ENCODE data around the gene BABAM1.

The BABAM1 gene

DNA sequence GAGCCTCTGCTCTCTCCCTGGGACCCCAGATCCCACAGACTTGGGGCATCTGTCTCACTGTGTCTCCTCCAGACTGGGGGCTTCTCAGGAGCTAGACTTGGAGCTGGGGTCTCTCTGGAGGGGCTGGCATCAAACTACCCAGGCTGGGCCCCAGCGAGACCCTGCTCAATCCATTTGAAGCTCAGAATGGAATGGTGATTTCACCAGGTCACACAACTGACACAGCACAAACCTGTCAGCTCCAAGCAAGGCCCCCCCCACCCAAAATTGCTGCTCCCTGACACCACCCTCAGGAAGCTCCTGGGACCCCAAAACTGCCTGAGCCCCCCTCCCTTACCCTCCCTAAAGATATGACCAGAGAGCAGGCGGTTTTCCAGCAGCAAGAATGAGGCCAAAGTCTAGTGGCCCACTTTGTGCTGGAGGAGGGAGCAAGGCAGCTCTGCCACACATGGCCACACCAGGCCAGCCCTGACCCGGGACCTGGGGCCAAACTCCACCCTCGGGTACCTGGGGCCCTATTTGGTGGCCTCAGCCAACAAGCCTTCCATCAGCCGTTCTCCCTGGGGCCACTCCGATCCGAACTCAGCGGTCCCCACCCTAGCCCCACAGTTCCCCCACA, 23.9 kb upstream of the BABAM1 start:
- peak in 1 of 56 donors; percentile 17 for DNase-seq

DNA sequence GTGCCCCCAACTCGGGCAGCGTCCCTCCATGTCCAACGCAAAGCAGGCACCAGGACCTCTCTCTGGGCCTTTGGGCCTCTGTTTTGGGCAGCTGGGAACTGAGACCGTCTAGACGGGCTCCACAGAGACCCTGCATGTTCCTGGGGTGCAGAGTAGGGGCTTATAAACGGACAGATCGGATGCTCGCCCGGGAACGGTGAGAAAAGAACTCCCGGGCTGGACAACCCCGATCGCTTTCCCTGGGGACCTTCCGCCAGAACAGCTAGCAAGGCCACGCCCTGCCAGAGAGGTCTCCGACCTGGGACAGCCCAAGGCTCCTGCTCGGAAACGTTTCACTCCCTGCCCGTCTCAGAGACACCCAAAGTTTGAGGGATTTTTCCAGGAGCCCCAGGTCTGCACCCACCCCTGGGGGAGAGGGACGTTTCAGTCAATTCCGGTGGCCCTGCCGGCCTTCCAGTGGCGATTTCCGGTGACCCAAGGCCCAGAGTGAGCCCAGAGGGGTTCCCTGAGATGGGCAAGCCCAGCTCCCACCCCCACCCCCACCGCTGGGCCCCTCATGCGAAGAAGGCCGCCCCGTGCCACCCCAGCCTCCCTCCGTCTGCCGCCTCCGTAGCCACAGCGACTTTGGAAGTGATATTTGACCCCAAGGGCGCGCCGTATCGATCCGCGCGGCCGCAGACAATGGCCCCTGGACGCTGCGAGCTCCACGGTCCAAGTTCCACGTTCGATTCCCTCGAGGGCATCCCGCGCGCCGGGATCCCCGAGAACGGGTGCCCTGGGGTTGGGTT, 23.2 kb upstream of the BABAM1 start:
- DNase-seq = peak in 10 of 56 donors; percentile 6 to 49 (median 16)

DNA sequence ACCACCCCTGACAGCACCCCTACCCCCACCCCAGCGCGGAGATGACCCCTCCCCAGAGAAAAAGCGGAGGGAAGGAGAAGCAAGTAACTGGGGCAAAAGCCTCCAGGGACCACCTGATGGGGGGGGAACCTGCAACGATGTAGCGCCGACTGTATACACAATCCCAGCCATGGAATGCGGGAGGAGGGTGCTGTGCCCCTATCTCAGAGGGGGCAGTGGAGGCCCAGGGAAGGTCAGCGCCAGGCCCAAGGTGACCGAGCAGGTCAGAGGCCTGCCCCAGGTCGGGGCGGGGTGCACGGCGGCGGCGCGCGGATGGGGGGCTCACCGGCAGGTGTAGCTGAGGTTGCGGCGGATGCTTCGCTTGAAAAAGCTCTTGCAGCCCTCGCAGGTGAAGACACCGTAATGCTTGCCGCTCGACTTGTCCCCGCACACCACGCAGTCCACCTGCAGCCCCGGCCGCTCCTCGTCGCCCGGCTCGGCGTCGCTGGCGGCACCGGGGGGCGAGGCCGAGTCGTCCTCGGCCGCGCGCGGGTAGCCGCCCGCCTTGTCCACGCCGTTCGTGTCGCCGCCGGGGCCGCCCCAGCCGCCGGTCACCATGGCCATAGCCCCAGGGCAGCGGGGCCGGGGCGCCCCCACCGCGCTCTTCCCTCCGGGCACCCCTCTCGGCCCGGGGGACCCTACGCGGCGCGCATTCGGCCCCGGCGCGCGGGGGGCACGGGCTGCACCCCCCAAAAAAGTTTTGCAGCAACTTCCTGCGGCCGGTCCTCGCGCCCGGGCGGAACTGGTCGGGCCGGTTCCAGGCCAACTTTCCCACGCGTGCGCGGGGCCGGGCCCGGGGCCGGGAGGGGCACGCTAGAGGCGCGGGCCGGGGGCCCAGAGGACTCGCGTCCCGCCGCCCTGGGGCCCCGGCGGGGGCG, 22.4 kb upstream of the BABAM1 start:
- DNase-seq = peak in 5 of 56 donors; percentile 6 to 49 (median 11)

DNA sequence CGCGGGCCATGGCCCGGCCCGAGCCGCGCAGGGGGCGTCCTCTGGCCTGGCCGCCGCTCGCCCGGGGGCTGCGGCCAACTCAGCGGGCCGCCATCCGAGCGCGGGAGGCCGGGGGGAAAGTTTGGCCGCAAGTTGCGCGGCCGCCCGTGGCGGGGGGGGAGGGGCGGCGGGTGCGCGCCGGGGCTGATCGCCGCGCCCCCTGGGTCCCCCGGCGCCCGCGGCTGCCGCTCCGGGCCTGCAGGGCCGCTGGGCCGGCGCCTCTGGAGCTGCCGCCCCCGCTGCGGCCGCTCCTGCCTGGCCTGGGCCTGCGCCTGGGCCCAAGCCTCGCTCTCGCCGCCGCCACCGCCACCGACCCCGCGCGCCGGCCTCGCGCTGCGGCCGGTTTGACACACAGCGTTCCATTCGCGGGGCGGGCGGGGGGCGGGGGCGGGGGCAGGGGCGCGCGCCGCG, 21.7 kb upstream of the BABAM1 start, which contains the start of gene NR2F6:
Gene NR2F6 (minus strand): TSS at position 385 of the 450 bp plus-strand sequence. CDS start 699 bp downstream, outside the sequence.
- peak in 1 of 56 donors; percentile 60 for DNase-seq

DNA sequence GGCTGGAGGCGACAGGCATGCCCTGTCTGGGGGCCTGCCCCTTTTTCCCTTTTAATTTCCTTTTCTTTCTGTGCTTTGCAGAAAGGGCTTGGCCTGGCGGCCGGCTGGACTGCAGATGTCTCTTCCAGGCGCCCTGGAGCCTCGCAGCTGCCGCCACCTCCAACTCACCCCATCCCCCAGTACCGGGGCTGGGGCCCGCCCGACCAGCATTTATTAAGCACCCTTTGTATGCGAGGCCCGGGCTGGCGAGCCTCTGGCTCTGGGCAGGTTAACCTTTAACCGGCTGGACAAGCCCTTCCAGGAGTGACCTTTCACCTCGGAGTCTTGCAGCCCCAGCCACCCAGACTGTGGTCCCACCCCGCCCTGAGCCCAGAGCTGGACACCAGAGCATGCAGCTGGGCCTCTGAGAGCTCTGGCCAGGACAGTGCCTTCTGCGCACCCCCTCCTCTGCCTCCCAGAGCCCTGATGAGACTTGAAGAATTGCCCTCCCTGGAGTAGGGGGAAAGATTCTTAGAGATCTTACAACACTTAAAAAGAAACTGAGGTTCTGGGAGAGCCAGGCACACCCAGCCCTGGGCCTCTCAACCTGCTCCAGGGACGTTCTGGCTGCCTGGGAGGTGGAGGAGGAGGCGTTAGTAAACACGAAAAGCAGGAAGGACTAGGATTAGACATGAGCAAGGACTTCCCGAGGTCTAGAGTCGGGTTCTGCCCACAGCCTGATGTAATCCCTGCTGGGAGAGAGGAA, 20.4 kb upstream of the BABAM1 start:
- DNase-seq = peak in 4 of 56 donors; percentile 32 to 52 (median 42)

DNA sequence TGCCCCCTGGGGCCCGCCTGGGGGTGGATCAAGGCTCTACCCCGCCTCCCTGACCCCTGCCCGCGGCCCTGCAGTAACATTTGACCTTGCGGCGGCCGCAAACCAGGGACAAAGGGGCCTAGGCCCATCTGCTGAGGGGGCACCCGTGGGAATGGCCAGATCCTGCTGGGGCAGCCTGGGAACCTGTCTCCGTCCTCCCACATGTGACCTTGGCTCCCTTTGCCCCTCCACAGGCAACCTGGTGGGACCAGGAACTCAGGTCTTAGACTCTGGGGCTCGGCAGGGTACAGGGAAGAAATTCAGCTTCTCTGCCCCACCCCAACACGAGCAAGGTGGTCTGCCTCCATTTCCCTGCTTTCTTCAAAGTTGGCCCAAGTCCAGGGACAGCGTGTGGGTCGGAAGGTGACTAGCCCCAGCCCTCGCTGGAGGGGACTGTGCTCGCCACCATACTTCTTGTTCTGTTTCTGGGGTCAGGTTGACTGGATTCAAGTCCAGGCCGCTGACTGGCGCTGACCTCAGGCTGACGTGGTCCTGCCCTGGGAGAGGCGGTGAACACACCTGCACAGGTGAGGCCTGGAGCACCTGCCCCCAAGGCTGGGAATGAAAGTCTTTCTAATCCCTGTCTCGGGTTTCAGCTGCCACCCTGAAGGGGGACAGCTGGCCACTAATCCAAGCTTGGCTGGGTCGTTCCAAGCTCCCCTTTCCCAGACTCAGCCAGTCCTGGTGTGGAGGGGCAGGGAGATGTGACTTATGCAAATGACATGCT, 19.0 kb upstream of the BABAM1 start:
- no peak for DNase-seq

DNA sequence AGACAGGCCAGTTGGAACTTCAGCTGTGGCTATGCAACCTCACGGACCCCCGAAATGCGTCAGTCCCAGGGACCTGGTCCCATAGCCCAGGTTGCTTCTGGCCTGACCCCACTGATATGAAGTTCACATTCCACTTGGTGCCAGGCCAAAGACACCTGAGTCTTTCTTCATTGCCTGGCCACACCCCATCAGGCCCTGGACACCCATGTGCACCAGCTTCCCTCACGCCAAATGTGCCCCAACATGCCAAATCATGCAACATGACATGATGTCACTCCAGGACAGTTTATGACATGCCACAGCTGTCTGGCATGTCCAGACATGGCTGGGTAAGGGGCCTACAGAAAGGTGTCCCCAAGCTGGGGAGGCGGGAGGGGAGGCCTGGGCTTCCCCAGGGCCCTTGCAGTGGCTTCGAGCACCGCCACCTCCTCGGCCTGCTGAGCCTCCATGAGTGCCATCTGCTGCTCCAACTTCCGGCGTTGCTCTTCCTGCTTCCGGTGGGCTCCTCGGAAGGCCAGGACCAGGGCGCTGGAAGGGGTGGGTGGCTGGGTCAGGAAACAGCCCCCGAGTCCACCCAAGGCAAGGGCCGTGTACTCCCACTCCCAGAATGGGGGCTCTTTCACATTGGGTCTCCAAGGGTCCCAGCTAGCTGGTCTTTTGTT, 17.2 kb upstream of the BABAM1 start:
- DNase-seq = no peak

DNA sequence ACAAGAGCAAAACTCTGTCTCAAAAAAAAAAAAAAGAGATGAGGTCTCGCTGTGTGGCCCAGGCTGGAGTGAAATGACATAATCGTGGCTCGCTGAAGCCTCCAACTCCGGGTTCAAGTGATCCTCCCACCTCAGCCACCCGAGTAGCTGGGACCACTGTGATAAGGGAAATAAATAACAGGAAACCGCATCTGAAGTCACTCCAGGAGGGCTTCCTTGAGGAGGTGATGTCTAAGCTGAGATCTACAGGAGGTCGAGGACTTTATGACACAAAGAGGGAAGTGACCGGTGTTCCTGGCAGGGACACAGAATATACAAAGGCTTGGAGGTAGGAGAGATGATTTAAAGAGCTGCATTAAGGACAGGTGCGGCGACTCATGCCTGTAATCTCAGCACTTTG, 12.6 kb upstream of the BABAM1 start:
- no peak for DNase-seq

DNA sequence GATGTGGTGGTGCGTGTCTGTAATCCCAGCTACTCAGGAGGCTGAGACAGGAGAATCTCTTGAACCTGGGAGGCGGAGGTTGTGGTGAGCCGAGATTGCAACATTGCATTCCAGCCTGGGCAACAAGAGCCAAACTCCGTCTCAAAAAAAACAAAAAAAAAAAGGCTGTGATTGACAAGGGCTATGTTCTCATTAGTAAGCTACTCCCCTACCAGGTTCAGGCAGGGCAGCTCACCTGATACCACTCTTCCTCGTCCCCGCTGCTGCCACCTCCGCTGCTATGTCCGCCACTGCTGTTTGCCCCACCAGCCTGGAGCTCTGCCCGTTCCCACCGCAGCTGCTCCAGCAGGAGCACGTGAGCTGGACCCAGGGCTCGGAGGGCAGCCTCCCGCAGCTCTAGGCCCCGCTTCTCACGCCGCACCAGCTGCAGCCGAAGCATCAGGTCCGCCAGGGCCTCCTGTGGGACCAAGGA, 12.1 kb upstream of the BABAM1 start:
- no peak for DNase-seq

DNA sequence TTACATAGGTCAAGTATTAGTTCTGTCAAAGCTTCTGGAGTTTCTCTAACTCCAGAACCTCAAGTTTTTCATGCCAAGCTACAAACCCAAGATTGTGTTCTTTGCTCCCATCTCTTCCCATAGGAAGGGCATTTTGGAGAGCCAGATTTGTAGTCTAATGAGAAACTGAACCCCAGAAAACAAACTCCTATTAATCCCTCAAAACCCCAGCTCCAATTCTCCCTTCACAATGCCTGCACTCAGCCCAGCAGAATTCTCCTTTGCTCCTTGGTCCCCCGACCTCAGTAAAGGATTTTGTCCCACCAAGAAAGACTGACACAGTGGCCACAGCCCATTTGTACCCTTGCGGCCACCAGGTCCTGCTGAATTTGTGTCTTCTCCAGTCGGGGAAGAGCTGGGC, 11.1 kb upstream of the BABAM1 start:
- DNase-seq = no peak

DNA sequence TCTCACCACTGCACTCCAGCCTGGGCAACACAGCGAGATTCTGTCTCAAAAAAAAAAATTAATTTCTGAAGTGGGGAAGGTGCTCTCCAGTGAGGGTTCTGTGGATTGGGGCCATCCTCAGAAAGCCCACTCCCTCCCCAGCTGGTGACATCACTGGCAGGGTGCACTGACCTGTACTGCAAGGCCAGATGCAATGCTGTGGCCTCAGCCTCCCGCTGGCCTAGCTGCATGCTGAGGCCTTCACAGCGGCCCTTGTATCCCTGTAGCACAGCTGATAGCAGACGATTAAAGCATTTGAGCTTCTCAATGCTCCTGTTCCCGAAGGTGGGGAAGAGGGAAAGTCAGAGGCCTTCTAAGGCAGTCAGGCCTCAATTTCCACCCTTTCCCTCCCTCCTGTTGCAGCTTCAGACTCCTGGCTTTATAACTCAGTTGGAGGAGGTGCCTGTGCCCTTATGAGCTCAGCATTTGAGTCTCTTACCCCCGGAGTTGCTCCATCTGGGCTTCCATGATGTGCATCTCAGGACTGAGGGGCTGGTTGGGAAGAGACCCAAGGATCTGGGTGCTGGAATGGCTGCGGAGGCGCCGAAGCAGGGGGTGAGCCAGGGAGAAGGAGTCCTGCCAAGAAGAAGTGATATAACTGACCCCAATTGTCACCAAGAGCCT, 8.0 kb upstream of the BABAM1 start:
- no peak for DNase-seq

DNA sequence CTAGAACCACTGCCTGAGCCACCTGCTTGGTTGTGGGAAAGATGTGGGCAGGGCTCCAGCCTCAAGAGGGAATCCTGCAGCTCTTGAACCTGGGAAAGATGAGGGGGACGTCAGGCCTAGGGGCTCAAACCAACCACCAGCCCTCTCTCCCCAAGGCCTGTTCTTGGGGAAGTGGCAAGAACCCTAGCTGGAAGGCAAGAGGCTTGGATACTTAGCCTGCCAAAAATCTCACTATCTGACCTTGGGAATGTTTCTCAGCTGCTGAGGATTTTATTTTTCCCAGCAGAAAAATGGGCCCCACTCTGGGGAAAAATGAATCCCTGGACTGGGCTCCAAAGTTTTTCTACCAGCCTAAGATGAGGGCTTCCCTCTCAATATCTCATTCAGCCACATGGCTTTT, 7.3 kb upstream of the BABAM1 start:
- no peak for DNase-seq

DNA sequence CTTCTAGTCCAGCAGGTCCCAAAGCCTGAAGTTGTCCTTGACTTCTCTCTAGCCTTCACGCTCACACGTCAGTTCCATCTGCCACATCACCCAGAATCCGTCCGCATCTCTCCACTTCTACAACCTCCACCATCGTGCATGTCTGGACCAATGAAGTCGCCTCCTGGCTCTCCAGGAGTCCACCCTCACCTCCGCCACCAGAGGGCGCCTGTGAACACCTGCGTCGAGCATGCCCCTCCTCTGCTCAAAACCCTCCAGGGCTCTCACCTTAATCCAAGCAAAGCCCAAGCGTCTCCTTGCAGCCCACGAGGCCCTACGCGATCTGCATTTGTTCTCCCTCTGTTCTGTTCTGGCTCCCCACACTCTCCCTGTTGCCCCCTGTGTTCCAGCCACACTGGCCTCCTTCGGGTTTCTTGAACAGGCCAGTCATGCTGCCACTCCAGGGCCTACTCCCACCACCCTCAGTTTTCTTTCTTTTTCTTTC, 6.4 kb upstream of the BABAM1 start:
- DNase-seq = peak in 30 of 56 donors; percentile 3 to 70 (median 34)

DNA sequence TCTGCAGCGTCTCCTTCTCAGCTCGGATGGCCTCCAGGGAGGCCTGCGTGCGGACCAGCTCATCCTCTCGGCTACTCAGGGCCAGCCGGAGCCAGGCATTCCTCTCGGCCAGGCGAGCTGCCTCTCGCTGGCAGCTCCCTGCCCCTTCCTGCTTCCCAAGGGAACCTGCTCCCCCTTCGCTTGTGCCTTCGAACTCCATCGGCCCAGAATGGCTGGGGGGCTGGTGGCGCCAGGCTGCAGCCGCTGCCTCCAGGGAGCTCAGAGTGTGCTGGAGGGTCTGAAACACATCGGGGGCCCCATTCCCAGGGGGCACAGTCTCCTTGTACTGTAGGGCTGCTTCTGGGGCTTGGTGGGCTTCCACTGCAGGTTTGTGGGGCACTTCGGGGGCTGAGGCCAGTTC, 4.7 kb upstream of the BABAM1 start:
- no peak for DNase-seq

DNA sequence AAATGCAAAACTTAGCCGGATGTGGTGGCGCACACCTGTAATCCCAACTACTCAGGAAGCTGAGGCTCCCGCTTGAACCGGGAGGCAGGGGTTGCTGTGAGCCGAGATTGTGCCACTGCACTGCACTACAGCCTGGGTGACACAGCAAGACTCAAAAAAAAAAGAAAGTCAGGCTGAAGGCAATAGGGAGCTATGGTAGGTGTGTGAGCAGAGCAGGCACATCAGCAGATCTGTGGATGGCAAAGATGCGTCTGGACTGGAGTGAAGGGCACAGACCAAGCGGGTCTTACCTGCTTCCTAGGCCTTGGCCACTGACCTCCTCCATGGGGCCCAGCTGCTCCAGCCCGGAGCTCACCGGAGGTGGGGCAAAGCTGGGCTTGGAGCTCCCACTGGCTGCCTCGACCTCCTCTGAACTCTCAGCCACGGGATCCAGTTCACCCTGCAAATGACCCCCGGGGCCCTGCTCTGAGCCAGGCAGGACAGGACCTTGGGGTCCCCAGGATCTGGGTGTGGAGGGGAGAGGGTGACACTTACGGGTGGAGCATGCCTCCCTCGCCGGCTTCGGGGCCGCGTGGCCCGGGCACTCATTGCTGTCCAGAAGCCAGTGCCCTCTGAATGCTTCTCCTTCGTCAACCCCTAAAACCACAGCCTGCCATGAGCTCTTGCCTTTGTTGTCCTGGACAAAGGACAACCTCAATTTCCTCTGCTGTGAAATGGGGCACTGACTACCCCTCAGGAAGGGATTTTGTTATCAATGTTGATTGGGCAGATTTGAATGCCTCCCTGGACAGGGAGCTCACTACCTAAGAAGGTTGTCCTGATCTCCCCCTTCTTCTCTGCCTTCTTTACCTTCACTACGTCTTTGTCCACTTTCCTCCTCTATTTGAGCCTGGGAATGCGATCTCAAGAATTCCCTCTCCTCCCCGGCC, 3.3 kb upstream of the BABAM1 start:
- DNase-seq = no peak

DNA sequence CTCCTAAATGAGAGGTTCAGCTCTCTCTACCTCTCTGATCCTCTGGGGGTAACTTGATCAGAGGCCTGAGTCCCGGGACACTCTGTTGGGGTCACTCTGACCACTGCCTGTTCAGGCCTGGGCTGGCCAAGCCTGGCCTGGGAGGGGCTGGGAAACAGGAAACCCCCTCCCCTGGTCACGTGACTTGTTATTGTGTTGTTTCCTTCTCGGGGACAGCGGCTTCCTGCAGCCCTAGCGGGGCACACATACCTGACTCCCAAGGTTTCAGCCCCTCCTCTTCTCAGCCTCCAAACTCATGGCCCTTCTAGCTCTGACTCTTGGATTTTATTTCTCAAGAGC, 2.6 kb upstream of the BABAM1 start, which contains the start of gene USHBP1:
Gene USHBP1 (minus strand): TSS at position 105 of the 339 bp plus-strand sequence. CDS start 446 bp downstream, outside the sequence.
- DNase-seq = no peak

DNA sequence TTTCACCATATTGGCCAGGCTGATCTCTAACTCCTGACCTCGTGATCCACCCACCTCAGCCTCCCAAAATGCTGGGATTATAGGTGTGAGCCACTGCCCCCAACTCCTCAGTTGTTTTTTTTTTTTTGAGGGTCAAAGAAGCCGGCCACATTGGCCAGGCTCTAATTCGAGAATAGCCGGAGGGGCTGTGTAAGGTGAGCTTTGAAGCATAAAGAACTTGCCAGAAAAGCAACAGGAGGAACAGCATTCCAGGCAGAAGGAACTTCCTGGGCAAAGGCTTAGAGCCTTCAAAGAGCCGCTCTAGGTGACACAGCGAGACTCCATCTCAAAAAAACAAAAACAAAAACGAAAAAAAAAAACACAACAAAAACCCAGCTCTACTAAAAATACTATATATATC, 1.2 kb upstream of the BABAM1 start:
- no peak for DNase-seq

DNA sequence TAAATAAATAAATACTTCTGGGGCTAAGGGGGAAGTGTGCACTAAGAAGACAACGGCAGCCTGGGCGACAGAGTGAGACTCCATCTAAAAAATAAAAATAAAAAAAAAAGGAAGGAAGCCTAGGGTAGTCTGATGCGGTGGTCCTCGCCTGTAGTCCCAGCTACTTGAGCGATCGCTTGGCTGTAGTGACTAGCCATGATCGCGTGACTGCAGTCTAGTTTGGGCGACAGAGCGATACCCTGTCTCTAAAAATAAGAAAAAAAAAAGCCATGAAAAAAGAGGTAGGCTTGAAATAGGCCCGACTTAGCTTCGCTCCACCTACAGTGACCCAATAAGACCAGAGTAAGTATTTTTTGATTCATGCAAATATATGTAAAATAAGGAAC, 661 bp upstream of the BABAM1 start:
- DNase-seq = peak in 1 of 56 donors; percentile 29
